Ishikawa (cell line): ENCODE measurements around the gene GRK5.

Source experiments
- CEBPB ChIP-seq: IDR thresholded peaks from 2 replicates; pipeline ENCODE4 v1.6.1; 2012
- CREB1 ChIP-seq: IDR thresholded peaks from 2 replicates; pipeline ENCODE4 v1.6.1; 2012; ENCODE audit warnings: low read depth
- EGR1 ChIP-seq: IDR thresholded peaks from 2 replicates; pipeline ENCODE4 v1.6.1; 2012
- EP300 ChIP-seq: IDR thresholded peaks from 2 replicates; pipeline ENCODE4 v1.6.1; 2012; ENCODE audit warnings: borderline replicate concordance
- FOXM1 ChIP-seq: IDR thresholded peaks from 2 replicates; pipeline ENCODE4 v1.6.1; 2012; ENCODE audit warnings: low read depth, borderline replicate concordance
- MAX ChIP-seq: IDR thresholded peaks from 2 replicates; pipeline ENCODE4 v1.6.1; 2012
- NFIC ChIP-seq: IDR thresholded peaks from 2 replicates; pipeline ENCODE4 v1.6.1; 2012
- RAD21 ChIP-seq: IDR thresholded peaks from 2 replicates; pipeline ENCODE4 v1.6.1; 2012; ENCODE audit warnings: low read depth
- REST ChIP-seq: IDR thresholded peaks from 2 replicates; pipeline ENCODE4 v1.6.1; 2012; ENCODE audit warnings: low read depth, mild to moderate bottlenecking
- TAF1 ChIP-seq: IDR thresholded peaks from 2 replicates; pipeline ENCODE4 v1.6.1; 2012; ENCODE audit warnings: low read depth, mild to moderate bottlenecking
- TCF12 ChIP-seq: IDR thresholded peaks from 2 replicates; pipeline ENCODE4 v1.6.1; 2012; ENCODE audit warnings: low read depth
- TEAD4 ChIP-seq: IDR thresholded peaks from 2 replicates; pipeline ENCODE4 v1.6.1; 2012
- YY1 ChIP-seq: IDR thresholded peaks from 2 replicates; pipeline ENCODE4 v1.6.1; 2012; ENCODE audit warnings: low read depth
- ZBTB7A ChIP-seq: IDR thresholded peaks from 2 replicates; pipeline ENCODE4 v1.6.1; 2012; ENCODE audit warnings: low read depth
- TF ChIP-seq, protein P1 (sequence below): IDR thresholded peaks from 2 replicates; pipeline ENCODE4 v1.6.1; 2012

GRK5 gene

GRCh38 chr10:119393421-119393820 is 186.1 kb downstream of the GRK5 start:
- no peak for TF ChIP-seq CEBPB
- no peak for TF ChIP-seq REST
- TF ChIP-seq YY1 = no peak
- no peak for TF ChIP-seq EP300
- TF ChIP-seq, protein P1, sequence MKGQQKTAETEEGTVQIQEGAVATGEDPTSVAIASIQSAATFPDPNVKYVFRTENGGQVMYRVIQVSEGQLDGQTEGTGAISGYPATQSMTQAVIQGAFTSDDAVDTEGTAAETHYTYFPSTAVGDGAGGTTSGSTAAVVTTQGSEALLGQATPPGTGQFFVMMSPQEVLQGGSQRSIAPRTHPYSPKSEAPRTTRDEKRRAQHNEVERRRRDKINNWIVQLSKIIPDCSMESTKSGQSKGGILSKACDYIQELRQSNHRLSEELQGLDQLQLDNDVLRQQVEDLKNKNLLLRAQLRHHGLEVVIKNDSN = no peak
- TF ChIP-seq NFIC = no peak
- TF ChIP-seq MAX = no peak
- no peak for TF ChIP-seq EGR1
- no peak for TF ChIP-seq TEAD4
- TF ChIP-seq FOXM1 = no peak
- no peak for TF ChIP-seq TCF12
- no peak for TF ChIP-seq CREB1

- TF ChIP-seq, protein P1 = no peak
- TF ChIP-seq TEAD4 (no peak), TCF12 (no peak), EGR1 (no peak), RAD21 (no peak), CEBPB (no peak), FOXM1 (no peak), MAX (no peak), REST (no peak), NFIC (no peak), YY1 (no peak), EP300 (no peak), ZBTB7A (no peak)
These were observed 186.5 kb downstream of the GRK5 start for GRCh38 chr10:119393845-119394244.

GRCh38 chr10:119394657-119395279 is 187.4 kb downstream of the GRK5 start:
- TF ChIP-seq MAX (no peak), EGR1 (no peak), CREB1 (no peak), TCF12 (no peak), TAF1 (no peak), EP300 (no peak), REST (no peak), CEBPB (no peak)
- TF ChIP-seq, protein P1 = no peak

GRCh38 chr10:119395280-119396007 is 188.1 kb downstream of the GRK5 start:
- TF ChIP-seq, protein P1 = no peak
- no peak for TF ChIP-seq YY1
- no peak for TF ChIP-seq ZBTB7A
- no peak for TF ChIP-seq RAD21
- no peak for TF ChIP-seq NFIC
- TF ChIP-seq FOXM1 = no peak
- TF ChIP-seq CREB1 = no peak
- no peak for TF ChIP-seq REST
- no peak for TF ChIP-seq EP300
- no peak for TF ChIP-seq MAX
- no peak for TF ChIP-seq CEBPB
- TF ChIP-seq EGR1 = no peak
- no peak for TF ChIP-seq TCF12
